Measurements from ENCODE around the gene HEATR3. TPM values are rescaled to one million over a fixed set of nuclear protein-coding genes. Genes with fewer than 3 reads are reported as not detected.
A peak's percentile ranks its signal among the peaks of the same experiment; 100 is the strongest.

Gene HEATR3
- 32.6 TPM for polyA plus RNA-seq (2012; ENCODE audit: insufficient read depth, insufficient read length)

GRCh38 chr16:50065624-50066481 is at the start of gene HEATR3:
TSS of gene HEATR3 (plus strand) at chr16:50065970. CDS start at chr16:50066132, 162 bp downstream.
- peak within 1 kb of the TSS; percentile 89 for H3K4me3 ChIP-seq (ENCODE audit: low read length)
- peak; percentile 91 for DNase-seq (ENCODE audit: low read depth, low spot score)

DNA sequence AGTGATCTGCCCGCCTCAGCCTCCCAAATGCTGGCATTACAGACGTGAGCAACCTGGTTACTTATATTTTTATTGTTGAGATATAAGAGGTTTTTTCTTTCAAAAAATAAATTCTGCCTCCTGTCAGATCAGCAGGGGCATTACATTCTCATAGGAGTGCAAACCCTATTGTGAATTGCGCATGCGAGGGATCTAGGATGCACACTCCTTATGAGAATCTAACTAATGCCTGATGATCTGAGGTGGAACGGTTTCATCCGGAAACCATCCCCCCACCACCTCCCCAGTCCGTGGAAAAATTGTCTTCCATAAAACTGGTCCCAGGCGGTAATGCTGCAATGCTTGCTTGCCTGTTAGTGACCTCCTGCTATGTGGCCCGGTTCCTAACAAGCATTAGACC is 48.2 kb upstream of the HEATR3 start:
- no peak overlapping the region for H3K4me3 ChIP-seq (ENCODE audit: low read length)
- no peak for DNase-seq (ENCODE audit: low read depth, low spot score)

- peak; percentile 35 for DNase-seq (ENCODE audit: low read depth, low spot score)
- H3K4me3 ChIP-seq (ENCODE audit: low read length) = no peak overlapping the region
Observed at GRCh38 chr16:50021544-50021943, 44.2 kb upstream of the HEATR3 start.

DNA sequence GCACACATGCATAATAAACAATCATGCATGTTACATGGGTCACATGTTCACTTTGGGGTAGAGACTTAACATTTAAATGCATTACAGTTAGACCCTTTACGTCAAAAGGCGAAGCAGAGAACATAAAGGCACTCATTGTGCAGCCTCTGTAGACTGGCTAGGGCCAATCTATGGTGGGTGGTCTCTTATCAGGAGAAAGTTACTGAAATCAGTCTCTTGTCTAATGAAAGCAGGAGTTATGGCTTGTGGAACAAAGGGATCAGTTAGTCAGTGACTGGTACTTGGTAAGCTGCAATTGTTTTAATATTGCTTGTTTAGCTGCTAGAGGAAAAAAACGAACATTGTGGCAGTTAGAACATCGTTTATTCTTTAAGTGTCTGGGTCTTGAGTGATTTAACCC is 42.1 kb upstream of the HEATR3 start:
- DNase-seq (ENCODE audit: low read depth, low spot score) = no peak
- no peak overlapping the region for H3K4me3 ChIP-seq (ENCODE audit: low read length)

- no peak for DNase-seq (ENCODE audit: low read depth, low spot score)
- peak overlapping the region; percentile 91 for H3K4me3 ChIP-seq (ENCODE audit: low read length)
Observed at GRCh38 chr16:50024207-50024606, 41.6 kb upstream of the HEATR3 start.

DNA sequence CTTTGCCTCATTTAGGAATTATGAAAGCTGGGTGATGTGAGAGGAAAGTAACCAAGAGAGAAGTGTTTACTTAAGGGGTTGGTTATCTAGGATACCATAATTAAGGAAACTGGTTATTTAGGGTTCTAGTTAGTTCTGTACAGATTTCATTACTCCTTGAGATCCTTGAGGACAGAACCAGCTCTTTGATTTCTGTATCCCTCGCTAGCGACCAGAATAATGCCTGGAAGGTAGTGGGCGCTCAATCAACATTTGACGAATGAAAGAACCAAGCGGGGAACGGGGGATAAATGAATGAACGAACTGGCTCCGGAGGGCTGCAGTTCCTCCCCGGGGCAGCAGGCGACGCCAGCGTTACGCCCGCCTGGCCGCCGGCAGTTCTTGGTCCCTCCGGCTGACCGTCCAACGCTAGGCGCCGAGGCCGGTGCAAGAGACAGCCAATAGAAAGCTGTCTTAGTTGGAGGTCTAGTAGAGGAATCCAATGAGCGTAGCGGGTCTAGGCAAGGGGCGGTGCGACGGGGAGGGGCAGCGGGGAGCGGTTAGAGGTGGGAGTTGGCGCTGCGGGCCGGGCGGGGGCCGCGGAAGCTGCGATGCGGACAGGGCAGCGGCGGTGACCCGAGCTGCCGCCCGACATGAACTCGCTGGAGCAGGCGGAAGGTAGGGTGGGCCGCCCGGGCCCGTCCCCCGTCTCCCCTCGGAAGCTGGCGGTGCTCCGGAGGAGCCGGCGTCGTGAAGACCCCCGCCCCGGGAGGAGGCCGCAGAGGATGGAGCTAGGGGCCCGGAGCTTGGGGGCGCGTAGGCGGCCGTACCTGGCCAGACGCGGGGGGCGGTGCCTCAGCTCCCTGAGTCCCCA is 40.9 kb upstream of the HEATR3 start, which contains the start of gene CNEP1R1:
TSS of gene CNEP1R1 (plus strand) at position 542 of the 853 bp plus-strand sequence. CDS start at position 633, 91 bp downstream.
- H3K4me3 ChIP-seq (ENCODE audit: low read length) = peak within 1 kb of the TSS; percentile 91
- peak; percentile 94 for DNase-seq (ENCODE audit: low read depth, low spot score)

- H3K4me3 ChIP-seq (ENCODE audit: low read length) = peak overlapping the region; percentile 91
- no peak for DNase-seq (ENCODE audit: low read depth, low spot score)
Observed at GRCh38 chr16:50025537-50025931, 40.2 kb upstream of the HEATR3 start.

GRCh38 chr16:50027829-50028228 is 37.9 kb upstream of the HEATR3 start:
- no peak overlapping the region for H3K4me3 ChIP-seq (ENCODE audit: low read length)
- no peak for DNase-seq (ENCODE audit: low read depth, low spot score)

DNA sequence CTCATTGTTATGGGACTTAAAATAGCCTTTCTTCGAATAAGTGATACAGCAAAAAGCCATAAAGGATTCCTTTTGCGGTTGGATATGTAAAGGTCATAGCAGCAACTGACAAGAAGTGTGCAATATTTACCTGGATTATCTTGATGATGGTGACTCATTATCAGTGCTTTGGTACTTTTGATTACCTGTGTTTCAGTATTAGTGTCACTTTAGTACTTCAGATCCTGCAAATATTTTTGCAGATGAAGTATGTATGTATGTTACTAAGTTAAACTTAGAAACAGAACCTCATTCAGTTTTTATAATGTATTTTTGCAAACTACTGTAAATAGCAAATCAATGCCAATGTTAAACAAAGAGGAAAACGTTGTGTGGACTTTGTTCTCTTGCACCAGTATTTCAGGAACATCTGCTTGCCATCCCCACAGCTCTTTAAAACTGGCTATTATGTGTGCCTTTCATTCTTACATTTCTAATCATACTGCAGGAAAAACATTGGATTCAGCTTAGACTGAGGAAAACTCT is 30.2 kb upstream of the HEATR3 start:
- no peak for DNase-seq (ENCODE audit: low read depth, low spot score)
- no peak overlapping the region for H3K4me3 ChIP-seq (ENCODE audit: low read length)

GRCh38 chr16:50036426-50036825 is 29.3 kb upstream of the HEATR3 start:
- no peak overlapping the region for H3K4me3 ChIP-seq (ENCODE audit: low read length)
- DNase-seq (ENCODE audit: low read depth, low spot score) = no peak

- no peak for DNase-seq (ENCODE audit: low read depth, low spot score)
- H3K4me3 ChIP-seq (ENCODE audit: low read length) = no peak overlapping the region
Observed at GRCh38 chr16:50037662-50038220, 28.0 kb upstream of the HEATR3 start.

GRCh38 chr16:50038286-50038685 is 27.5 kb upstream of the HEATR3 start:
- H3K4me3 ChIP-seq (ENCODE audit: low read length) = no peak overlapping the region
- no peak for DNase-seq (ENCODE audit: low read depth, low spot score)

- H3K4me3 ChIP-seq (ENCODE audit: low read length) = no peak overlapping the region
- no peak for DNase-seq (ENCODE audit: low read depth, low spot score)
Observed at GRCh38 chr16:50038756-50039529, 26.8 kb upstream of the HEATR3 start.

DNA sequence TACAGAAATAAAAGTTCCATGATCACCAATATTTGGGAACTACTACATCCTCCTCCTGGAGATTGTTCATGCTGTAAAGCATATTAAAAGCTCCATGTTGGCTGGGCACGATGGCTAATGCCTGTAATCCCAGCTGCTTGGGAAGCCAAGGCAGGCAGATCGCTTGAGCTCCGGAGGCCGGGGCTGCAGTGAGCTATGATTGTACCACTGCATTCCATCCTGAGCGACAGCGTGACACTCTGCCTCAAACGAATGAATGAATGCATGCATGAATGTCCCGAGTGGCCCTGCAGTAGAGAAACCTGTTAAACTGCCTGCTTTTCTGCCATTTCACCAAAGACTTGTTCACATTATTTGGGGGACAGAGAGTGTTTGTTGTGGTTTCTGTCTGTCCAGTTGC is 25.8 kb upstream of the HEATR3 start:
- no peak overlapping the region for H3K4me3 ChIP-seq (ENCODE audit: low read length)
- DNase-seq (ENCODE audit: low read depth, low spot score) = no peak

DNA sequence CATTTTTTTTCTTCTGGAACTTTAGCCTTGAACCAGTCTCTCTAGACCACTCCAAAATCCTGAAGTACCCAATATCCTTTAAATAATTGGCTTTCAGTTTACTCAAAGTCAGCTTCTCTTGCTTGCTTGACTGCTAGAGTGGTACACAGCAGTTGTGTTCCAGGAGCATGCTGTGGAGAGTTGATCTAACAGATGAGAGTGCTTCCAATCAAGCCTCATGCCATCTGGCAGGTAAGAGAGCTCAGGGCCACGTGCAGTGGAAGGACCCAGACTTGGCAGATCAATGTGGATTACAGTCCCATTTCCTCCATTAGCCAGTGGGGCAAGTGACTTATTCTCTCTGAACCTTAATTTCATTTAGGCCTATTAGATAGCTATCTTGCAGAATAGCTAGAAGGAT is 25.1 kb upstream of the HEATR3 start:
- H3K4me3 ChIP-seq (ENCODE audit: low read length) = no peak overlapping the region
- DNase-seq (ENCODE audit: low read depth, low spot score) = no peak

DNA sequence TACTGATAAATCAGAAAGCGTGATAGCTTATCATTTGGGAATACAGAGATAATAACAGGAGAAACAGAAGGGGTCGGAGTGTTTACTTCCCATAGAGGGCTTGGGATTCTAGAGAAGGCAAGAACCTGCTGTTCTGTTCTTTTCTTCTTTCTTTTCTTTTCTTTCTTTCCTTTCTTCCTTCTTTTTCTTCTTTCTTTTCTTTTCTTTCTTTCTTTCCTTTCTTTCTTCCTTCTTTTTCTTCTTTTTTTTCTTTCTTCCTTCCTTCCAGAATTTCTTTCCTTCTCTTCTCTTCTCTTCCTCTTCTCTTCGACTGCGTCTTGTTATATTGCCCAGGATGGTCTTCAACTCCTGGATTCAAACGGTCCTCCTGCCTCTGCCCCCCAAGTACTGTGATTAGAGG is 22.4 kb upstream of the HEATR3 start:
- DNase-seq (ENCODE audit: low read depth, low spot score) = no peak
- no peak overlapping the region for H3K4me3 ChIP-seq (ENCODE audit: low read length)

GRCh38 chr16:50045412-50045811 is 20.4 kb upstream of the HEATR3 start:
- no peak overlapping the region for H3K4me3 ChIP-seq (ENCODE audit: low read length)
- no peak for DNase-seq (ENCODE audit: low read depth, low spot score)

DNA sequence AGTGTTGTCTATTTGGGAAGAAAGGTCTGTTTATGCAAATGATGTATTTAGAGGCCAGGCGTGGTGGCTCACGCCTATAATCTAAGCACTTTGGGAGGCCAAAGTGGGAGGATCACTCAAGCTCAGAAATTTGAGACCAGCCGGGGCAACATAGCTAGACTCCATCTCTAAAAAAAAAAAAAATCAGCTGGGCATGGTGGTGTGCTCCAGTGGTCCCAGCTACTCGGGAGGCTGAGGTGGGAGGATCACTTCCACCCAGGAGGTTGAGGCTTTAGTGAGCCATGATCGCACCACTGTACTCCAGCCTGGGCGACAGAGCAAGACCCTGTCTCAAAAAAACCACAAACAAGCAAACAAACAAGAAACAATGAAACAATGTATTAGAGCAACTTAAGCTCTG is 18.9 kb upstream of the HEATR3 start:
- DNase-seq (ENCODE audit: low read depth, low spot score) = no peak
- H3K4me3 ChIP-seq (ENCODE audit: low read length) = no peak overlapping the region

GRCh38 chr16:50047864-50048263 is 17.9 kb upstream of the HEATR3 start:
- no peak for DNase-seq (ENCODE audit: low read depth, low spot score)
- H3K4me3 ChIP-seq (ENCODE audit: low read length) = no peak overlapping the region
